NCI-H1105 (cell line): ENCODE data around the gene CDKAL1.

Experiments
- DNase-seq: peaks from one replicate; lab custom pipeline; 2025; lab: John Stamatoyannopoulos, UW

The CDKAL1 gene

DNA sequence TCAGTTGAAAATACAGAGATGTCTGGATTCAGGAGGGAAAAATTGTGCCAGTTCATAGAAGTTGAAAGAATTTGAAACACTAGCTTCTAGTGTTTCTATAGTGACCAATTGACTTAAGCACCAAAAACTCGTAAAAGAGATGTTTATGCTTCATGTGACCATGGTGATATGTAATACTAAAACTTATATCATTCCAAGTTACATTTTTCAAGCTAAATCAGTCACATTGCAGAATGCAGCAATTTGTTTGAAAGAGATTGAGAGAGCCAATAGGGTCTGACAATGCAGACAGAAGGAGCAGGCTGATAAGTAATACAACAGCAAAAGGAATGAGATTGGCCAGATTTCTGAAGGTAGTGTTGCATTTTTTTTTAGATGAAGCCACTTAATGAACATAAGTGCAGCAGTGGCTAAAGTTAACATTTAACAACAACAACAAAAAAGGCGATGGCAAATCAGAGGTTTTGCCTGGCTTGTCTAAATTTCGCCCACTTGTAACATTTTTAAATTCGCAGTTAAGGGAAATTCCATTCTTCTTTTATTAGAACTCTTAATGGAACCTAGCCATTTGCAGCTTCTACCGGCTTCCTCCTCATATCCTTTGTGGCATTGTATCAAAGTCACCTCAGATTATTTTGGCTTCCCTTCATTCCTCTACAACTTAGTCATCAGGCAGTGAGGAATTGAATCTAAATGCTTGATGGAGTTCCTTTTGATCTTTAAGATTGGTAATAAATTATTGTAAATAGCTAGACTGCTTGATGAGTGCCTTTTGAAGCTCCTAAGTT, 575.3 kb downstream of the CDKAL1 start:
- DNase-seq, result no peak

DNA sequence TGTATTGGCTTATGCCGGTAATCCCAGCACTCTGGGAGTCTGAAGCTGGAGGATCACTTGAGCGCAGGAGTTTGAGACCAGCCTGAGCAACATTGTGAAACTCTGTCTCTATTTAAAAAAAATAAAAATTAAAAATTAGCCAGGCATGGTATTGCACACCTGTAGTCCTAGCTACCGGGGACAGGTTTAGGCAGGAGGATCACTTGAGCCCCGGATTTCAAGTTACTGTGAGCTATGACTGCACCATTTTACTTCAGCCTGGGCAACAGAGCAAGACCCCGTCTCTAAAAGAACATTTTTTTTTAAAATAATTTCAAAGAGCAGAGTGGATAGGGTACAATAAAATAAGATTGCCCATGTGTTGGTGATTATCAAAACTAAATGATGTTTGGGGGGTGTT, 576.4 kb downstream of the CDKAL1 start:
- no peak for DNase-seq

DNA sequence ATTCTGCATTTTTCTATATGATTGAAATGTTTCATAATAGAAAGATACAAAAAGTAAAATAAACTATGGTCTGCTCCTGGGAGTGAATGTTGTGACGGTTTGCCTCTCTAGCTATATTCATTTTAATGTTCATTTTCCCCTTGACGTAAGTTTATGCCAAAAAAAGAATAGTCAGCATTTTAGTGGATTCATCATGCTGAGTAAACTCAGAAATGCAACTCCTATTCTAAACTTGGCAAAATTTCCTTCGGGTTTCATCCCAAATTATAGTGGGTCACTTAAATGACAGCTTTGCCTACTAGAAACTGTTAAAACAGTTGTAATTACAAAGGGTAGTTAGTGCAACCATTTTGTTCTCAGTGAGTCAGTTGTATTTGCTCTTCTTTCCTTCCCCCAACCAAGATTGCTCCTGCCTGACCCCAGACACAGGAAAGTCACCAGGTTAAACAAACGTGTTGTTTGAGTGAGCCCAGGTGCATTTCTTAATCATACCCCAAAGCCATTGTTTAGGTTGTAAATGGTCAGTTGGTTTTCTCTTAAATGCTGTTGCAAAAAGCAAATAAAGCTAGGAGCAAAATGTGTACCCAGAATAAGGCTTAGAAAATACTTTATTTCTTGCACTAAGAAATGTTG, 577.0 kb downstream of the CDKAL1 start:
- DNase-seq, result no peak

DNA sequence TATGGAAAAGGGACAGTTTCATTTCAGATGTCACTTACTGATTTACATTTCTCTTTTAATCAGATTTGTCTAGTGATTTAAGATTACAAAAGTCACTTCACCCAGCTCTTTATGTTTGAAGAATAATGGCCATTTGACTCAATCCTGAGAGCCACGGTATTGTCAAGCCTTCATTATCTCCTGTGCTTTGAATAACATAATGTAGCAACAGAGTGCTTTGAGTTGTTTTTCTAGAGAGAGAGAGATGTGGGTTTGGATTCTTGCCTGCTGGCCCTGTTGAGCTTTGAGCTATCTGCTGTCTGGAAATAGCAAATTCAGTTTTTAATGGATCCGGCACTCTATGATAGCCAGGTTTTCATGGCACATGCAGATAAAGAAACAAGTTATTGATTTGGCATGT, 580.9 kb downstream of the CDKAL1 start:
- peak; percentile 68 for DNase-seq

DNA sequence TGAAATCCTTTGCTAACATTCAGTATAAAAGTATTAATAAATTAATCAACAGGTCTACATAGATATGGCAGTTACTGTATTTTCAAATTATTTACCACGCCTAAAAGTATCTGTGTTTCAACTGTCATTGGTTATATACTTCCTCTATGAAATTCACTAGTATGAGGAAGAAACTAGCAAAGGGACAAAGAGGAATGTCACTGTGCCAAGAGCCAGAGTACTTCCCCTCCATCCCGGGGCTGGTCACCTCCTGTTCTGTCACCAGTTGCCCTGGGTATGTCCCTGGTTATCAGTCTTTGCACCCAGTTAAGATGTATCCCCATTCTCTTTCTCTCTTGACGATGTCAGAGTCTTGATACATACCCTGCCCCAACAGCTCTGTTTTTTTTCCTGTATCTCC, 582.5 kb downstream of the CDKAL1 start:
- DNase-seq, result no peak

DNA sequence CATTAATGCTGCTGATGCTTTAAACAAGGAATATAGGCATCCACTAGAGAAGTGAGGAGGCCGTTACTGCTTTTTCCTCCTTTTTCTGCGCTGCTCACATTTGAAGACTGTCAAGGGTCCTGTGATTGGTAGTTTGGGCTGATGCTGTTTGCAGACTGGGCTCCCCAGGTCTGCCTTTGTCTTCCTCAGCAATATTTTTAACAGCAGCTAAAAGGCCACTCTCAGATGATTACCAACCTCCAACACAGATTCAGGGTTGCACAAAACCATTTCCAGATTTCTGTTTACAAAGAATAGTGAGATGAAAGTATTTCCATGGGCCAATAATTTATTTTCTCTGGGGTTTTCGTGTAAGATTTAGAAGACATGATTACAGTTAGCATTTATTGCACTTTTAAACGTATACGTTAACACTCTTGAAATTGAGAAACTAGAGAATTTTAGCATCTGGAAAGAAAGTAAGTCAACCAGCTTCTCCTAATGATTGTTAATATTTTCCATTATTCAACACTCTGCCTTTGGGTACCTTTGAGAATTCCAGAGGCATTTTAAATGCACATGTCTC, 584.0 kb downstream of the CDKAL1 start:
- DNase-seq, result no peak

DNA sequence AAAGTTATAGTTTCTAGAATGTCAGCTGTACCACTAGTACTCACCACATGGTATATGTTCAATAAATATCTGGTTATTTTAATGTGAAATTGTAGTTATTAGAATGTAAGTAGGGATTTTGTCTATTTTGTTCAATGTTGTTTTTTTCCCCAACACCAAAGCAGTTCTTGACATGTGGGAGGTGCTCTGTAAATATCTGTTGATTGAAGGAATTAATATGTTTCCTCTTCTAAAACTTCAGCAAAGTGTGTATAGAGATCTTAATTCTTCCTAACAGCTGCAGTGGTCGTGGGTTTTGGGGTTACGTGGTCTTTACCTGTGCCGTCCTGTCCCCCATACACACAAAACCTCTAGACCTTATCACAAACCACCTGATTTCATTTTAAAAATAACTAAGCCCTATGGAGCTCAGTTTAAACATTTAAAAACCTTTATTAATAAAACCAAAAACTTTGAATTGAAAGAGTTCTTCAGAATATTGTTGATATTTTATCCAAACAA, 587.4 kb downstream of the CDKAL1 start:
- no peak for DNase-seq

DNA sequence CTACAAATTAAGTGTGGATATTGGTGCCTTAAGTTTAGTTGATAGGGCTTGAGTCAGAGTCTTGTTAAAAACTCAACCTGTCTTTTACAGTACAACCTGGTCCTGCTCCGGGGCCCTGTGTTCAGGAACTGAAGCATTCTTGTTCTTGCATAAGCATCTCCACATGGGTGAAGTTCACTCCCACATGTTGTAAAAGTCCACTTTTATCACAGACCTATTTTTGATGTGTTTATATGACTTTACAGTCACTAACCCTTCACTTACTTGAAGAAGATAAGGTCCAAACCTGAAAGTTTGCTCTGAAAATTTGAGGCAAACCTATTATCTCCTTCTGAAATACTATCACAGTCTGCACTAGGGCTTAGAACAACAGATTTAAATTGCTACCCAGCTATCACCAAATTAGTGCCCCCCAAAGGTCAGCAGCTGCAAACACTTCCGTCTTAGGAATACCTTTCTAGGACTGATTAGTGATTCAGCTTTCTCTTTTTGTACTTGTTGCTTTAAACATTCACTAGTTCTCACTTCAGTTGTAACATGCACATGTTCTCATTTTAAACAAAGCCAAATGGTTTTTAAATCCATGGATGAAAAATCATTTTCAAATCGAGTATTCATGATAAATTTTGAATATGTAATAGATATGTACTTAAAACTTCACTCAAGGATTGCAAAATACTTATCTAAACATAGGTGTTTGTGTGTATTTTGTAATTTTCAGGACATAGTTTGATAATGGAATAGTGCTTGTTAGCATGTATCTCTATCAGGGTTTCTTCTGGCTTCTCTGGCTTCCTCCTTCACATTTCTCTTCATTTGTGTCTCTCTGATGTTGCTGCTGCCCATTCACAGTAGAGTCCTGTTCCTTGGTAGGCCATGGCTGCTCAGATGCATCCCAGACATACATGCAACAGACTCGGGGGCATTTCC, 589.5 kb downstream of the CDKAL1 start:
- no peak for DNase-seq

DNA sequence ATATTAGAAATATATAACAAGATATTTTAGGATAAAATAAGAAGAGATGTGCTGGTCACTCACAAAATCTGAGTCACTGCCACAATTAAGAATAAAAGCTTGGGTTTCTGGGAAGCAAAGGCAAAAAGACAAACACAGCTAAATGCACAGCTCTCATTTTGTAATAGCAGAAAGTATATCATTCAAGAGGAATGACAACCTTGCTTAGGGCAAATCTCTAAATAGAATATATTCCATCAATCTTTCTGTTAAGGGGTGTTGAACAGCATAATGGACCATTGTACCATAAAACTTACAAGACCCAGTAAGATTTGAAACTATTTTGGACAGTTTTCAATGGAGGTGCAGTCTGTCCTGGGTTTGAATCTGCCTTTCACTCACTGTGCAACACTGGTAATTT, 594.3 kb downstream of the CDKAL1 start:
- no peak for DNase-seq

DNA sequence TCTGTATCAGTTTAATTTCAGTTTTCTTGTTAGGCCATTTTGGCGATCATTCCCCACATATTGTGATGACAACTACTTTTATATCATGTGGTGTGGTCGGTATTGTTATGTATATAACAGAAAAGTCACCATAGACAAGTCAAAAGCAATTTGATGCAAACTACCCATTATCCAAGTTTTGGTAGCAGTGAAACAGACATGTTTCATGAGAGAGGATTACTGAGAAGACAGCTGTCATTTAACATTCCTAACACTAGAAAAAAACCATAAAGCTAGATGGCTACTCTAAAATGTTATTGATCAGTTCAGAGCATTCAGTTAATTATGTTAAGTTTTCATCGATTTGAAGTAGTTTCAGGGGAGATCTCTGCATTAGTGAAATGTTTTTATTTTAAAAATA, 597.1 kb downstream of the CDKAL1 start:
- DNase-seq, result no peak

DNA sequence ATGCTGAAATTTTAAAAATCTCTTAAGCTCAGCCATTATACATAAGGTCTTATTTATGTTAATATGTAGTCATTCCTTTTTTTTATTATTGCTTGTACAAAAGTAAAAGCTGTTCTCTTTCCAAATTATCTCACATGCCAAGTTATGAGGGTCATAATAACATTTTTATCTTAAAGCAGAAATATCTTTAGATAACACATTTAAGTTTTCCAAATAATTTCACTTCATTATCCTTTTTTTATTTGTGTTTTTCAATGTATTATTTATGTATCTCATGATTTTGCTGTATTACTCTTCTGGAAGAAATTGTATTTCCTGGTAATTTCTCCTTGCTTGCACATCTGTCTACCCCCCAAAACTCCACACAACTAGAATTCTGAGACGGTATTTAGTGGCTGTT, 598.2 kb downstream of the CDKAL1 start:
- no peak for DNase-seq

DNA sequence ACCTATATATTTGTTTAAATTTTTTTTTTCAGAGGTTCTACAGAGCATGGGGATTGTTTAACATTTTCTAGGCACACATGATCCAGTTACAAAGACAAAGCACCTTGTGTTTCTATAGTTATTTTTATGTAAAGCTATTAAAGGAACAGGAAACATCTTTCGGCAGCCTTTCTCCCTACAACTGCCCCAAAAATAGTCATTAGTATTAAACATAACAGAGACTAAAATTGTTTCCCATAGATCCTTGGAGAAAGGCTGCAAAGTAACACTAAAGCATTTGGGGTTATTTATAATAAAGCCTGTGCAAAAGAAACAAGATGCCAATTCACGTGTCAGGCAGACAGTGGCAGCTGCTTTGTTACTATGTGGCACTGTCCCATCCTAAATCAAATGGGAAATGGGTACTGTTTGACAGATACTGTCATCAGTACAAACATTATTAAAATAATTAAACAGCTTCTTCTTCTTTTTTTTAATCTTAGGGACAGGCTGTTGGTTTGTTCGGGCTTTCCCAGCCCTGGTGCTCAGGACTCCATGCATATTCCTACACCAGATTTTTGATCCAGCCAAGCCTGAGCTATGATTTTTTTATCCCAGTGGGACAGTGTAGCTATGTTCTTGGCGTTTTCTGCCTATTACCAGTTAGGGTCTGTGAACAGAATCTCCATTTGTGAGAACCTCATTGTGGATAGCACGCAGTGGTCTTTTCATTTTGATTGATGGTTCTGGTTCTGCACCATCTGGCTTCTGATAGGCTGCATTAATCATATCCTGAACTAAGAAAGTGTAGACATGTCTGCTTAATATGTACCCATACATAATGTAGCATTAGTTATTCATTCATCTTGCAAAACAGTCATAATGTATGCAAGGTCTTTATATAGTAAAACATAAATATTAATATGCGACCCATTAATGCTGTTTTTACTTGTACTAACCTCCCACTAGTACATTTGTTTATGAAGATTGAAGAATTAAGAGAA, 598.9 kb downstream of the CDKAL1 start:
- DNase-seq, result no peak

DNA sequence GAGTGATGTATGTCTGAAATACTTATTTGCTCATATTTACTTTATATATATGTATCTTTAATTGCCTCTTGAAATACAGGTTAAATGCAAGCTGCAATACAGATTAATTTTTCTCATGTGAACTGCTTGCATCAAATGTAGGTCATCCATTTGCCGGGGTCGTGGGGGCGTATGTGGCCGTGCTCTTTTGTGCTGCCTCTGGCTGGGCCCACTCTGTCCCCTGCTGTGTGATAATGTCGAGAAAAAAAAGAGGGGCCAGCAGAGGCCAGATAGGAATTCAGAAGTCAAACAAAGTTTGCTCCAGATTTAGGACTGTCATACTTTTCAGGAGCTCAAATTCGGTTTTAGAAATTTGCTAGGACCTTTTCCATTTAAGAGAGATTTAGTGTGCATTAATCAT, 599.6 kb downstream of the CDKAL1 start:
- DNase-seq, result no peak

DNA sequence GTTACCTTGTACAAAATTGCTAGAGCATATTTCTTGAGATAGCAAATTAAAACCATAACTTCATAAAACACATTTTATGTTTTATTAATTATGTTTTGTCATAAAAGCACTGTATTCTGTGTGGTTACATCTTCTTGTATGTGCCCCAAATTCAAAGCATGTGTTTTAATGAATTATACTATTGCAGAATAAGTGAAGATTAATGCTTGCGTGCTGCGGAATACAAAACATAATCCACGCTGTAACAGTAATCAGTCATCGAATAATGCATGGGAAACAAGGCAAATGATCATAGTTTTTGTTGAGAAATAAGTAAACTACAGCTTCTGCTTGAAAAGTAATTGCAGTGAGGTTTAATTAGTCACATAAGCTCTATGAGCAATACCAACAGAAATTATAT, 600.1 kb downstream of the CDKAL1 start:
- no peak for DNase-seq

DNA sequence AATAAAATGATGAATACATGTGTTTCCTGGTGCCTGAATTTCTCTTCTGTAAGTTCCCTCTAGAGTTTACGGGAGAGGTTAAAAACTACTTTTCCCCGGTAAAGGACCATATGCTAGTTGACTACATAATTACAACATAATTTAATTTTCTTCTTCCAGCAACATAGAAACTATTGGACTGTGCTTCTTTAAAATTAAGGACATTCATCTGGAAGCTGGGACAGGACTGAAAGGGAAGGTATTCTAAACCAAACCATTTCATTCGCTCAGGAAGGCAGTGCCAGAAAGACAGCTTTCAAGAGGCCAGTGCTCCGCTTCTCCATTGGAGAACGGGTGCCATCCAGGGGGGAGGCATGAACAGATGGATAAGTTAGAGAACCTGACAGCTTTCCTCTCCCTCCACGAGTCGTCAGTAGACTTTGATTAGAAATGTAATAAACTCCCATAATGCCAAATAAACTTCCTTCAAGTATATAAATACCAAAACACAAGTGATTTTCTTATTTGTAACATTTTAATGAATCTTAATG, 601.3 kb downstream of the CDKAL1 start:
- DNase-seq, result no peak

DNA sequence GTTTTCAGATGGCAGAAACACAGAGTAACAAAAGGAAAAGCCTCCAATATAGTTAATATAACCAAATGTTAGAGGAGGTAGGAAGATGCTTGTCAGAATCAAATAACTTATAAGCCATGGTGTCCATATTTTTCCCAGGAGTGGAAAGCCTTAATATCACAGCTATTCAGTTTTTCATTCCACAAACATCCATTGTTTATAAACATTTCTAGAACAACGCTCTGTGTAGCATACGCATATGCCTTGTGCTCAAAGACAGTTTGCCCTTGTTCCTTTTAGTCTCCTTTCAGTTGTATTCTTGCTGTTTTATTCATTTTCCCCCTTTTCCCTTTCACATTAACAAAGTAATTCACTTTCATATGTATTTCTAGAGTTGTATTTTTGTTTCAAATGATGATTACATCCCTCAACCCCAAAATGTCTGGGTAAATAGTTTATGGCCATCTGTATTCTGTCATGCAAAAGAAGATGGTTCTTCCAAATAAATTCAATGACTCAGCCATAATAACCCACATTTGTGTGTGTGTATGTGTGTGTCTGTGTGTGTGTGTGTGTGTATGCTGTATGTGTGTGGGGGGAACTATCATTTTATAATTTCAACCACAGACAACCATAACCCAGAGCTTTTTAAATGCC, 603.6 kb downstream of the CDKAL1 start:
- DNase-seq, result no peak

DNA sequence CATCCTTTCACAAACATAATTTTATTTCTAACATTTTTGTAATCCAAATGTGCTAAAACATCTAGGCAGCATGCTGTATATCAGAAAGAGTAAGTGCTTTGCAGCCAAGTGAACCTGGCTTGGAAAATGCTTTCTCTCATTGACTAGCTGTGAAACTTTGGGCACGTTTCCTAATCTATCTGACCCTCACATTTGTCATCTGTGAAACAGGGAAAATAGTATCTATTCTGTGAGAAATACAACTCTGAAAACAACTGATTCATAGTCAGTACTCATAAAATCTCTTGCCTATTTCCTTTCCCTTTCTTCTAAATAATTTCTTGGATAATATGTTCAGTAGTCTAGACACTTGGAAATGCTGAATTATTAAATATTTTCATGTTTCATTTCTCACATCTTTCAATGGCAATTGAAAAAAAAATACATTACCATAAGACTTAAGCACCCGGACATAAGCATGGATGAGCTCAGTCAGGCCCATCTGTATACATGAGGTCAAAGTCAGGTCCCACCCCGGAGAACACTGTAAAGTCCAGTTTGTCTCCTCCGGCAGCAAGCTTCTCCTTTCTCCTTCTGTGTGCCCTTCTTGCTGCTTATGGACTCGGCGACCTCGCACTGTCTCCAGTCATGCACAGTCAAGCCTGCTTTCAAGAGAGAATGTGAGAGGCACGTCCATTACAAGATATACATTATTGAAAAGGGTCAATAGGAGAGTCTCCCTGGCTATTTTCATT, 604.2 kb downstream of the CDKAL1 start:
- no peak for DNase-seq

DNA sequence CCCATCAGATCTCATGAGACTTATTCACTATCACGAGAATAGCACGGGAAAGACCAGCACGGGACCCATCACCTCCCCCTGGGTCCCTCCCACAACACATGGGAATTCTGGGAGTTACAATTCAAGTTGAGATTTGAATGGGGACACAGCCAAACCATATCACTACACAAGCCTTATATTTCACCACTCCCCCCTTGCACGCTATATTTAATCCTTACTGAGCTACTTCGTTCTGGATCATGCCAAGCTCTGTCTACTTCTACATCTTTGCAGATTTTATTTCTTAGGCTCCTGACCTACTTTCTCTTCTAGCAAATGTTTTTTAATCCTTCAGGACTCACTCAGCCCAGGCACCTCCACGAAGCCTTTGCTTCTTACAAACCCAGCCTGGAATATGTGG, 606.7 kb downstream of the CDKAL1 start:
- no peak for DNase-seq

DNA sequence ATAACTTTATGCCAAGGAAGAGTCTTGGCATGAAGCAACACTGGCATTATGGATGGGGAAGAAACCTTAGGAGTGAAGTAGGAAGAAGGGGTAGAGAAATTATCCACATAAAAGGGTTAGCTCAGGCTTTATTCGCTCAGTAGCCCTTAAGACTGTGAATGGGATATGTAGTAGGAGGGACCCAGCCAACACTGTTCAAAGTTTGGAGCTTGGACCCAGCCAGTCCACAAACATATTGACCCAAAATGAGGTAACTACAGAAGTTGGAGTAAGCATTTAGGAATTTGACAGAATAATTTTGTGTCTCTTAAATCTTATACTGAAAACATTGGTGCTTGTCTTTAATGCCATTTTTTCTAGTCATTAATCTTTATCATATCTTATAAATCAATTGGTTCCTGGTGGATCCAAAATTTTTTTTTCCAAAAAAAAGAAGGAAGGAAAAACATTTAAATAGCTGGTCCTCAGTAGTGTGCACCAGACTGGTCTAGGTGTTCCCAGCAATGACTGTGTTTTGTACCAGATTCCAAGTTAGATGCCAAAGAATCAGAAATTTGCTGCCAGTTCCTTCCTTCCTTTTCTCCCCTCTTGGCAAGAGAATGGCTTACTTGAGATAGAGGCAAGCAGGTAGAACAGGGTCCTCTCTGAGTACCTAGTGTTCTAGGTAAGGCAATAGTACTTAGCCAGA, 607.5 kb downstream of the CDKAL1 start:
- DNase-seq, result no peak
